Measurements from ENCODE around the gene FRMD3.

The FRMD3 gene

DNA sequence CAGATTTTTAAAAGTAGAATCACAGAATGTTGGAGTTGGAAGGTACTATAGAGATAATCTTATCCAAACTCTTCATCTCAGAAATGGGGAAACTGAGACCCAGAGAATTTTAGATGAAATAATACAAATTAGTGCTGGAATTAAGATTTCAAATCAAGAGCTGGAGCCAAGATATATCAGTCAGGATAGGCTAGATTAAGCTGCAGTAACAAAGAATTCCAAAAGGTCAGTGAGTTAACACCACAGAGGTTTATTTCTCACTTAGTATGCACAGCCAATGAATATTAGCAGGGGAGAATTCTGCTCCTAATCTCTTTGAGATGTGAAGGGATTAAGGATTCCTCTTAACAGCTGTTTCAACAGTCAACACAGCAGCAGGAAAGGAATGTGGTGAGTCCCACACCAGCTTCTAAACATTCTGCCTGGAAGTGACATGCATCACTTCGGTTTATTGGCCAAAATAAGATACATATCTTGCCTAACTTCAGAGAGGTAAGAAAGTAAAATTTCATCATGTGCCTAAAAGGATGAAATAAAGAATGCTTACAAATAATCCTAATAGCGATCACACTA is 136.8 kb downstream of the FRMD3 start:
- no peak overlapping the region for H2BK120ac ChIP-seq (ENCODE audit: low read depth, low read length)
- H3K4me3 ChIP-seq (ENCODE audit: low read length in 2 of 2), result no peak overlapping the region
- H2BK15ac ChIP-seq (ENCODE audit: low read length), result no peak overlapping the region
- peaks cover 6 to 9% of the 10 kb centered on the region in 2 donors for H3K4me1 ChIP-seq (ENCODE audit: control insufficient read depth in 2 of 2, insufficient read depth in 1 of 2, low read depth in 1 of 2, low read length in 2 of 2)
- no peak overlapping the region for H2AFZ ChIP-seq (ENCODE audit: low read length)
- no peak overlapping the region for H3K27ac ChIP-seq (replicated peaks; ENCODE audit: low read length)
- DNase-seq (ENCODE audit: low spot score), result no peak
- no peak overlapping the region for H3K4ac ChIP-seq (ENCODE audit: low read length)
- no CpG with 5 or more reads among the region's 2 CpGs for WGBS, 2 donors (ENCODE audit: extremely low coverage in 2 of 2, insufficient read length in 2 of 2, insufficient replicate concordance in 1 of 2)
- H2AK5ac ChIP-seq (ENCODE audit: low read depth, low read length), result no peak overlapping the region
- H3K23ac ChIP-seq (ENCODE audit: low read depth, low read length, poor library complexity), result no peak overlapping the region
- no peak overlapping the region for H4K8ac ChIP-seq (ENCODE audit: low read depth, low read length)
- H3K14ac ChIP-seq (ENCODE audit: low read length), result no peak overlapping the region
- H3K4me2 ChIP-seq (ENCODE audit: insufficient read depth, low read length, poor library complexity, severe bottlenecking), result no peak overlapping the region
- H3K79me1 ChIP-seq (ENCODE audit: low read depth, low read length), result no peaks in the 10 kb centered on the region
- no peak overlapping the region for H2BK12ac ChIP-seq (ENCODE audit: low read length)
- H3K9ac ChIP-seq (ENCODE audit: low read depth, low read length, poor library complexity), result no peak overlapping the region
- H2BK5ac ChIP-seq (ENCODE audit: low read length), result no peak overlapping the region
- H3K18ac ChIP-seq (ENCODE audit: low read length), result no peak overlapping the region
- no peak overlapping the region for H4K91ac ChIP-seq (ENCODE audit: low read depth, low read length, poor library complexity)
- H3K27me3 ChIP-seq (ENCODE audit: control insufficient read depth in 3 of 3, insufficient read depth in 3 of 3, low read depth in 1 of 3, low read length in 3 of 3), result no peaks in the 10 kb centered on the region
- peaks cover 0 to 3% of the 10 kb centered on the region in 2 donors for H3K9me3 ChIP-seq (replicated peaks in 1 of 2; ENCODE audit: control insufficient read depth in 2 of 2, insufficient read depth in 1 of 2, low read depth in 1 of 2, low read length in 2 of 2)
- H3K36me3 ChIP-seq (replicated peaks in 1 of 2; ENCODE audit: control insufficient read depth in 2 of 2, insufficient read depth in 2 of 2, low read length in 2 of 2), result no peaks in the 10 kb centered on the region

DNA sequence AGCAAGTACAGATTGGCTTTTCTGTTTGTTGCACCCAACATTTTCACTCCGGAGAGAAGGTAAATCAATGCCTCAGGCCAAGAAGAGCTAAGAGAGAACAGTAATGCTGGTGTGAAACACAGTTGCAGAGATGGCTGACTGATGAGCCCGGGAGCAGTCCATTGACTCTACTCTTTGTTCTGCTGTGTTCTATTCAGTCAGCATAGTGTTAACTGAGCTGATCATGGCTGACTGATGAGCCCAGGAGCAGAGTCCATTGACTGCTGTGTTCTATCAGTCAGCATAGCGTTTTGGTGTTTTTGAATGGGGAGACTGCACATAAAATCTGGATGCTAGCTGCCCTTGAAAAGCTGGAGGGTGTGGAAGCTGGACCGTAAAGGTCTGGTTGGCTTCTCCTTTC is 141.4 kb downstream of the FRMD3 start:
- H3K9ac ChIP-seq (ENCODE audit: low read depth, low read length, poor library complexity), result no peak overlapping the region
- no peak overlapping the region for H3K4me3 ChIP-seq (ENCODE audit: low read length in 2 of 2)
- H2AK5ac ChIP-seq (ENCODE audit: low read depth, low read length), result no peak overlapping the region
- no peak for DNase-seq (ENCODE audit: low spot score)
- H3K9me3 ChIP-seq (replicated peaks in 1 of 2; ENCODE audit: control insufficient read depth in 2 of 2, insufficient read depth in 1 of 2, low read depth in 1 of 2, low read length in 2 of 2), result peaks cover 0 to 3% of the 10 kb centered on the region in 2 donors
- no peak overlapping the region for H3K27ac ChIP-seq (replicated peaks; ENCODE audit: low read length)
- no peak overlapping the region for H2BK5ac ChIP-seq (ENCODE audit: low read length)
- no peak overlapping the region for H2BK12ac ChIP-seq (ENCODE audit: low read length)
- H3K79me1 ChIP-seq (ENCODE audit: low read depth, low read length), result no peaks in the 10 kb centered on the region
- H4K8ac ChIP-seq (ENCODE audit: low read depth, low read length), result no peak overlapping the region
- no peaks in the 10 kb centered on the region for H3K27me3 ChIP-seq (ENCODE audit: control insufficient read depth in 3 of 3, insufficient read depth in 3 of 3, low read depth in 1 of 3, low read length in 3 of 3)
- H3K23ac ChIP-seq (ENCODE audit: low read depth, low read length, poor library complexity), result no peak overlapping the region
- H2BK15ac ChIP-seq (ENCODE audit: low read length), result no peak overlapping the region
- peak overlapping the region; percentile 66 for H2AFZ ChIP-seq (ENCODE audit: low read length)
- no peak overlapping the region for H3K4me2 ChIP-seq (ENCODE audit: insufficient read depth, low read length, poor library complexity, severe bottlenecking)
- H3K14ac ChIP-seq (ENCODE audit: low read length), result no peak overlapping the region
- H3K4me1 ChIP-seq (ENCODE audit: control insufficient read depth in 2 of 2, insufficient read depth in 1 of 2, low read depth in 1 of 2, low read length in 2 of 2), result peaks cover 4 to 6% of the 10 kb centered on the region in 2 donors
- no peak overlapping the region for H3K4ac ChIP-seq (ENCODE audit: low read length)
- no peak overlapping the region for H4K91ac ChIP-seq (ENCODE audit: low read depth, low read length, poor library complexity)
- no peak overlapping the region for H2BK120ac ChIP-seq (ENCODE audit: low read depth, low read length)
- WGBS, 2 donors (ENCODE audit: extremely low coverage in 2 of 2, insufficient read length in 2 of 2, insufficient replicate concordance in 1 of 2), result no CpG with 5 or more reads among the region's 4 CpGs
- H3K36me3 ChIP-seq (replicated peaks in 1 of 2; ENCODE audit: control insufficient read depth in 2 of 2, insufficient read depth in 2 of 2, low read length in 2 of 2), result no peaks in the 10 kb centered on the region
- H3K18ac ChIP-seq (ENCODE audit: low read length), result no peak overlapping the region

DNA sequence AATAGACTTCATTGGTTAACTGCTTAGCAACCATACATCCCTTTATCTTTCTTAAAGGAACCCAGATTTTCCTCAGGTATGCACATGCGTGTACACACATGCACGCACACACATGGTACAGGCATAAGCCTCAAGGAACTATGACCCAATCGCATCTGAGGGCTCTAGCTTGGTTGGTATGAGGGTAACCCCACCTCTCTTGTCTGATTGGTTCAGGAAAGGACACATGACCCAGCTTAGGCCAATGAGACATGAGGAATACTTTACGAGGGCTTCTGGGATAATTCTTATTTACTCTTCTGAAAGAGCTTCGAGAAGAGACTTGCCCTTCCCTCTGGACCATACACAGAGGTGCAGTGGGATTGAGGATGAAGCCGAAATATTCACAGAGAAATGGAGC is 141.9 kb downstream of the FRMD3 start:
- no peak overlapping the region for H4K91ac ChIP-seq (ENCODE audit: low read depth, low read length, poor library complexity)
- no peak for DNase-seq (ENCODE audit: low spot score)
- H3K9me3 ChIP-seq (replicated peaks in 1 of 2; ENCODE audit: control insufficient read depth in 2 of 2, insufficient read depth in 1 of 2, low read depth in 1 of 2, low read length in 2 of 2), result peaks cover 0 to 1% of the 10 kb centered on the region in 2 donors
- no peak overlapping the region for H3K27ac ChIP-seq (replicated peaks; ENCODE audit: low read length)
- H2AFZ ChIP-seq (ENCODE audit: low read length), result peak overlapping the region; percentile 66
- H3K4me2 ChIP-seq (ENCODE audit: insufficient read depth, low read length, poor library complexity, severe bottlenecking), result no peak overlapping the region
- H3K9ac ChIP-seq (ENCODE audit: low read depth, low read length, poor library complexity), result no peak overlapping the region
- H3K36me3 ChIP-seq (replicated peaks in 1 of 2; ENCODE audit: control insufficient read depth in 2 of 2, insufficient read depth in 2 of 2, low read length in 2 of 2), result no peaks in the 10 kb centered on the region
- no peak overlapping the region for H4K8ac ChIP-seq (ENCODE audit: low read depth, low read length)
- H2BK15ac ChIP-seq (ENCODE audit: low read length), result no peak overlapping the region
- H3K79me1 ChIP-seq (ENCODE audit: low read depth, low read length), result no peaks in the 10 kb centered on the region
- no peak overlapping the region for H3K18ac ChIP-seq (ENCODE audit: low read length)
- H3K4ac ChIP-seq (ENCODE audit: low read length), result no peak overlapping the region
- no peak overlapping the region for H2BK120ac ChIP-seq (ENCODE audit: low read depth, low read length)
- H3K23ac ChIP-seq (ENCODE audit: low read depth, low read length, poor library complexity), result no peak overlapping the region
- H2BK12ac ChIP-seq (ENCODE audit: low read length), result no peak overlapping the region
- no peak overlapping the region for H2BK5ac ChIP-seq (ENCODE audit: low read length)
- peaks cover 4 to 6% of the 10 kb centered on the region in 2 donors for H3K4me1 ChIP-seq (ENCODE audit: control insufficient read depth in 2 of 2, insufficient read depth in 1 of 2, low read depth in 1 of 2, low read length in 2 of 2)
- H3K4me3 ChIP-seq (ENCODE audit: low read length in 2 of 2), result no peak overlapping the region
- no peak overlapping the region for H3K14ac ChIP-seq (ENCODE audit: low read length)
- H3K27me3 ChIP-seq (ENCODE audit: control insufficient read depth in 3 of 3, insufficient read depth in 3 of 3, low read depth in 1 of 3, low read length in 3 of 3), result no peaks in the 10 kb centered on the region
- WGBS, 2 donors (ENCODE audit: extremely low coverage in 2 of 2, insufficient read length in 2 of 2, insufficient replicate concordance in 1 of 2), result no CpG with 5 or more reads among the region's 6 CpGs
- no peak overlapping the region for H2AK5ac ChIP-seq (ENCODE audit: low read depth, low read length)

DNA sequence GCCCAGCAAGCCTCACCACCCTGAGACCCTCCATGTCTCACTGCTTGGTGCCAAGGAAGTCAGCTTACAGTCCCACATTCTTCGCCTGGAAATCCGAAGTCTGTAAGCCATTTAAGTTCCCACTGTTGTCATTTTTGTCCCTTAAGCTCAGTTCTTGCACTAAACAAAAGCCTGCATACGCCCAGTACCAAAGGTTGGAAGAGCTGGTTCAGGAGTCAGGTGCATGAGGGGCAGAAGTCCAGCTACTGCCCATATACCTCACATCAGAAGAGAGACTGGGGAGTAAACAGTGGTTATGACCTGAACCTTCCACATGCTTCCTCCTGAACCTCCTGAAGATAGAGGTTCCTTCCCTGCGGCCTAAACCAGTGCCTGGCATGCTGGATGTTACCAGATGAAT is 146.0 kb downstream of the FRMD3 start:
- Histone ChIP-seq H3K36me3 (replicated peaks in 1 of 2; ENCODE audit: control insufficient read depth in 2 of 2, insufficient read depth in 2 of 2, low read length in 2 of 2) (no peaks in the 10 kb centered on the region), H2AK5ac (ENCODE audit: low read depth, low read length) (no peak overlapping the region), H3K4me1 (ENCODE audit: control insufficient read depth in 2 of 2, insufficient read depth in 1 of 2, low read depth in 1 of 2, low read length in 2 of 2) (peaks cover 8 to 9% of the 10 kb centered on the region in 2 donors), H3K79me1 (ENCODE audit: low read depth, low read length) (no peaks in the 10 kb centered on the region), H3K23ac (ENCODE audit: low read depth, low read length, poor library complexity) (no peak overlapping the region), H4K8ac (ENCODE audit: low read depth, low read length) (no peak overlapping the region), H3K9ac (ENCODE audit: low read depth, low read length, poor library complexity) (no peak overlapping the region), H3K27me3 (ENCODE audit: control insufficient read depth in 3 of 3, insufficient read depth in 3 of 3, low read depth in 1 of 3, low read length in 3 of 3) (no peaks in the 10 kb centered on the region), H2BK15ac (ENCODE audit: low read length) (no peak overlapping the region), H2AFZ (ENCODE audit: low read length) (no peak overlapping the region), H3K27ac (replicated peaks; ENCODE audit: low read length) (no peak overlapping the region), H3K4me3 (ENCODE audit: low read length in 2 of 2) (no peak overlapping the region), H3K4me2 (ENCODE audit: insufficient read depth, low read length, poor library complexity, severe bottlenecking) (no peak overlapping the region), H3K14ac (ENCODE audit: low read length) (no peak overlapping the region), H2BK5ac (ENCODE audit: low read length) (no peak overlapping the region), H3K18ac (ENCODE audit: low read length) (no peak overlapping the region), H4K91ac (ENCODE audit: low read depth, low read length, poor library complexity) (no peak overlapping the region), H2BK120ac (ENCODE audit: low read depth, low read length) (no peak overlapping the region), H3K4ac (ENCODE audit: low read length) (no peak overlapping the region), H3K9me3 (replicated peaks in 1 of 2; ENCODE audit: control insufficient read depth in 2 of 2, insufficient read depth in 1 of 2, low read depth in 1 of 2, low read length in 2 of 2) (no peaks in the 10 kb centered on the region), H2BK12ac (ENCODE audit: low read length) (no peak overlapping the region)
- WGBS, 2 donors (ENCODE audit: extremely low coverage in 2 of 2, insufficient read length in 2 of 2, insufficient replicate concordance in 1 of 2), result no CpG with 5 or more reads among the region's 4 CpGs
- DNase-seq (ENCODE audit: low spot score), result no peak

Data from neuronal stem cell (in vitro differentiated cells).